Activated CD4-positive, alpha-beta T cell treated with anti-CD3 and anti-CD28 coated beads for 24 hours (primary cell): Measurements from ENCODE around the gene SPZ1.
A peak's percentile ranks its signal among the peaks of the same experiment; 100 is the strongest.
"Not testable (repeated sequence)": the region's sequence is repeated elsewhere in the genome, so short reads cannot be mapped to it uniquely, and the experiment has no call there.

Experiments used
- DNase-seq, 2 donors: peaks; one replicate each; pipeline ENCODE4 v3.0.0-alpha.2; 2020; ENCODE audit warnings: low read depth in 2 of 2

The SPZ1 gene

DNA sequence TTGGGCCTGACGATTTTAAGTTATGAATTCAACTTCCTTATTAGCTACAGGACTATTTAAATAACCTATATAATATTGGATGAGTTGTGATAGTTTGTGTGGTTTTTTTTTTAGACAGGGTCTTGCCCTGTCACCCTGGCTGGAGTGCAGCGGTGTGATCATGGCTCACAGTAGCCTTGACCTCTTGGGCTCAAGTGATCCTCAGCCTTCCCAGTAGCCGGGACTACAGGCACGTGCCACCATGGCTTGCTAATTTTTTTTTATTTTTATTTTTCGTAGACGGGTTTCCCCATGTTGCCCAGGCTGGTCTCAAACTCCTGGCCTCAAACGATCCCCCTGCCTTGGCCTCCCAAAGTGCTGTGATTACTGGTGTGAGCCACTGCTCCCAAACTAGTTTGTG is 17.6 kb downstream of the SPZ1 start:
- no peak for DNase-seq

DNA sequence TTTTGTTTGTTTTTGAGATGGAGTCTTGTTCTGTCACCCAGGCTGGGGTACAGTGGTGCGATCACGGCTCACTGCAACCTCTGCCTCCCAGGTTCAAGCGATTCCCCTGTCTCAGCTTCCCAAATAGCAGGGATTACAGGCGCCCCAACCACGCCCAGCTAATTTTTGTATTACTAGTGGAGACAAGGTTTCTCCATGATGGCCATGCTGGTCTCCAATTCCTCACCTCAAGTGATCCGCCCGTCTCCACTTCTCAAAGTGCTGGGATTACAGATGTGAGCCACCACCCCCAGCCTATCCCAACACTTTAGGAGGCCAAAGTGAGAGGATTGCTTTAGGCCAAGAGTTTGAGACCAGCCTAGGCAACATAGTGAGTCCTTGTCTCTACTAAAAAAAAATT is 19.3 kb downstream of the SPZ1 start:
- no peak for DNase-seq

DNA sequence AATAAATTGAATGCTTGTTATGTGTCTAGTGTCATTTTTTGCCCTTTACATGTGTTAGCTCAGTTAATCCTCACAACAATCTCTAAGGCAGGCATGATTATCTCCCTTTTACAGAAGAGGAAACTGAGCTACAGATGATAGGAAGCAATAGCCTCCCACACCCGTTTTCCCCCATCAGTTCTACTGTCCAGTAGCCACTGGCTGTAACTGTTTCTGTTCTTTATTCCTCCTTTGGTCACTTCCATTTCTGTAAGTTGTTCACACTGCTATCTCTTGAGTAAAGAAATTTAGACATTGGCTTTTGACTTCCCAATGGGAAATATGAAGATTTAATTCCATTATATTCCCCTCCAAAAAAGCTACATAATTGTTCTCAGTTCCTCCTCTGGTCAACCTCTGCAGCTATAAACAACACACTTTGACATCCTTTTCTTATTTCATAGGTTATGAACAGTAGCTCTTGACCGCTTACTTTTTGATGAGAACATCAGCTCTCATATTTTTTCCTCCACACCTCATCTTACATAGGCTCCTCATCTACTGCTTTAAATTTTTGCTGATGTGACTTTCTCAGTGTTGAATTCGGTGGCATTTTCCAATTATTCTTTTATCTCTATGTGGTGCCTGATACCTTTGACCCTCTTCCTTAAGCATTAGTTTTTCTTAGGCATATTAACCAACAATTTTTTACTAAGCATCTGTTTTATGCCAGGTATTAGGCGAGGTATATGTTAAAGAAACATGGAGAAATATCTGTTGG is 21.4 kb downstream of the SPZ1 start:
- DNase-seq = no peak

DNA sequence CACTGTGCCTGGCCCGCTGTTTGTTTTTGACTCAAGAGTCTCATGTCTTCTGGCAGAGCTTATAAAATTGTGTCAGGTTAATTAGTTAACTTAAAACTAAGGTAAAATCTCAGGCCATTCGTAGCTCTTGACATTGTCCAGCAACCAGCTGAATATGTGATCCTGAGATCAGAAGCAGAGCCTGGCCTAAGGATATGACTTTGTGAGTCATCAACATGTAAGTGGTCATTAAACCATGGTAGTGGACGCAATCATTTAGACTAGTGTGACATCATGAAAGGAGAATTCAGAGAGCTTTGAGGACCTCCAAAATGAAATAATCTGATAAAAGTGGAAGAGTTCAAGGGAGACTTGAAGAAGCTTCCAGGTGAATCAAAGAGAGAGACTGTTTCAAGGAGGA is 23.3 kb downstream of the SPZ1 start:
- no peak for DNase-seq

DNA sequence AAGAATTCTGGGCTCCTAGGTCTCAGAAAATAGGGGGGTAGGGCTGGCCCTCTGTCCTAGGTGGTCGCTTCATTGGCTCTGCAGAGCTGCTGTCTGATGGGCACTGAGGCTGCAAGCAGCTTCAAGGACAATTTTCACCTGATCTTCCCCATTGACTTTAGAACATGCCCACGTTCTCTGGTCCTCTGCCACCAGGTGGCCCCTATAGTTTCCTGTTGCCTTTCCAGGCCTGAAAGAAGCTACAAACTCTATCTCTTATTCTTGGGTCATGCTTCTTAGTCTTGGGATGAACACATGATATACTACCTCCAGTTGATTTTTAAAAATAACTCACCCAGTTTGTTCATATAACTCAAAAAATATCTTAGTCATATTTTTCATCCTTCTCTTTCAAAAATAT is 26.3 kb downstream of the SPZ1 start:
- peak; percentile 4 to 5 for DNase-seq

DNA sequence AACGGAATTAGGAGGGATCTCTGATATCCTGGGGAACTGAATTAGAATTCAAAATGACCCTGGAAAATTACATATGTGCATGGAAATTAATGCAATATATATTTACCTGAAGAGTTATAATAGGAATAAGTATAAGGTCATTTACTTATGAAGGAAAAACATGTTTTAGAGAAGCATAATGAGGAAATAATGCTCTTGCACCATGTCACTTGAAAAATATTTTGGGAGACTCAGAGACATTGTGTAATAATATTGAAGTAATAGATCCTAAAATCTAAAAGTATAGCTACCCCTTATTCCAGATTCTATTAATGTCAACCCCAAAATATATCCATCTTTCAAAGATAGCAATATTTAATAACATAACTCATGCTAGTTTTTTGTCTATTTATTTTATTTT is 28.4 kb downstream of the SPZ1 start:
- no peak for DNase-seq

DNA sequence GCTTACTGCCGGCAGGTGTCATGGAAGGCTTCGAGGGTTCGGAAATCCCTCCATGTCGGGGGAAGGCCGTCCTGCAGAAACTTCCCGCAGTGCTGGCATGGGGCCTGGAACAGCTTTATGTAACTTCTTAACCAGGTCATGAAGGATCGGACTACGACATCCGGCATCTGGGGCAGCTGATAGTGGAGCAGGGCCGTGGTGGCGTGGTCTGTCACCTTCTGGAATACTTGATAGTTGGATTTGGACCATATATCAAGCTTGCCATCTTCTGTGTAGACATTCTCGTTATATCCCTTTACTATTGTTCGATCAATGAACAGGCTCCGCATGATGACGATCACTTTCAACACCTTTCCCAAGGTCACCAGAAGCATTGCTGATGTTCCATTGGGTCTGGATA is 31.2 kb downstream of the SPZ1 start:
- DNase-seq = not testable (repeated sequence)

DNA sequence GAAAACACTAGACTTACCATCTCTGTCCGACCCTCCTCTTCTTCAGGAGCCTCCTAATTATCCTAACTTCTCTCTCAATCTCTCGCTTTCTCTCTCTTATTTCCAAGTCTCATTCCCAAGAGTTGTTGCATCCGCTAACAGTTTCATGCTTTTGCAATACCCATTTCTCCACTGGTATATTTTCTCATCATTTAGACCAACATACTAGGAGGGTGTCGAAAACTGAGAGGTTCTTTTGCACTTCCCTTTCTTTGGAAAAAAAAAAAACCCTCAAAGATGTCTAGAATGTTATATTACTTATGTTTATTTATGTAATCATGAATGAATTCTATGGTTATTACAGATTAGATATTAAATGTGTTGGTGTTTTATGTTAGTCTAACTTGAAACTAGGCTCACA is 35.9 kb downstream of the SPZ1 start:
- no peak for DNase-seq

DNA sequence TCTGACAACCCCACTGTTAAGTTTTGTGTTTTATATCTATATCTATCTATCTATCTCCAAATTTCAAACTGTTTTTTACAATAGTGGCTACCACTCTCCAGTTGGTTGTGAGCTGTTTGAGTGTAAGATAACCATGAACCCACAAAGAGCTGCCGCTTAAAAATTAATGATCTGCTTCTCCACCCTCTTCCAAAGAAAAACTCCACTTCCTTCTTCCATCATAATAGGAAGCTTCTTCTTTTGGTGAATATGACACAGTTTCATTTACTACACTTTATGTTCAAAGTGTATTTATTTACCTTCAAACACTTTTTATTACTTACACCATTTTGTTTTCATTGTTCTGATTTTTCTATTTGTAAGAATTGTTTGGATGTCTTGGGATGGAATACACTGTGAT is 37.9 kb downstream of the SPZ1 start:
- DNase-seq = no peak

DNA sequence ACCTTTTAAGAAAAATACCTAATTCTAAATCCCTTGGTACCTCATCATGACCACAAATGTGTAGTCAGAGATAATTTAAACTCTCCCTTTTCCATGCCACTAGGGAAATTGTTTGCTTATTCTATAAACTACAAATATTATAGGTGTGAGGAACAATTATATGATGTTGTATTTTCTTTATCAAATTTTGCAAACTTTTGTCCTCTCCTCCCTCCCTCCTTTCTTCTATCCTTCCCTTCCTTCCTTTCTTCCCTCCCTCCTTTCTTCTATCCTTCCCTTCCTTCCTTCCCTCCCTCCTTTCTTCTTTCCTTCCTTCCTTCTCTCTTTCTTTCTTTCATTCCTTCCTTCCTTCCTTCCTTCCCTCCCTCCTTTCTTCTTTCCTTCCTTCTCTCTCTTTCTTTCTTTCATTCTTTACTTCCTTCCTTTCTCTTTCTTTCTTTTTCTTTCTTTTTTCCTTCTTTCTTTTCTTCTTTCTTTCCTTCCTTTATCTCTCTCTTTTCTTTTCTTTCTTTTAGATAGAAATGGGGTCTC is 41.2 kb downstream of the SPZ1 start:
- DNase-seq = no peak

DNA sequence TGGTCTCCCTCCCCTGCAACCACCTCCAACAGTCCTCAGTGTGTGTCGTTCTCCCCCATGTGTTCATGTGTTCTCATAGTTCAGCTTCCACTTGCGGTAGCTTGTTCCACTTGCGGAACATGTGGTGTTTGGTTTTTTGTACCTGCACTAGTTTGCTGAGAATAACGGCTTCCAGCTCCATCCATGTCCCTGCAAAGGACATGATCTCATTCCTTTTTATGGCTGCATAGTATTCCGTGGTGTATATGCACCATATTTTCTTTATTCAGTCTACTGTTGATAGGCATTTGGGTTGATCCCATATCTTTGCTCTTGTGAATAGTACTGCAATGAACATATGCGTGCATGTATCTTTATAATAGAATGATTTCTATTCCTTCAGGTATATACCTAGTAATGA is 45.1 kb downstream of the SPZ1 start:
- DNase-seq = no peak

DNA sequence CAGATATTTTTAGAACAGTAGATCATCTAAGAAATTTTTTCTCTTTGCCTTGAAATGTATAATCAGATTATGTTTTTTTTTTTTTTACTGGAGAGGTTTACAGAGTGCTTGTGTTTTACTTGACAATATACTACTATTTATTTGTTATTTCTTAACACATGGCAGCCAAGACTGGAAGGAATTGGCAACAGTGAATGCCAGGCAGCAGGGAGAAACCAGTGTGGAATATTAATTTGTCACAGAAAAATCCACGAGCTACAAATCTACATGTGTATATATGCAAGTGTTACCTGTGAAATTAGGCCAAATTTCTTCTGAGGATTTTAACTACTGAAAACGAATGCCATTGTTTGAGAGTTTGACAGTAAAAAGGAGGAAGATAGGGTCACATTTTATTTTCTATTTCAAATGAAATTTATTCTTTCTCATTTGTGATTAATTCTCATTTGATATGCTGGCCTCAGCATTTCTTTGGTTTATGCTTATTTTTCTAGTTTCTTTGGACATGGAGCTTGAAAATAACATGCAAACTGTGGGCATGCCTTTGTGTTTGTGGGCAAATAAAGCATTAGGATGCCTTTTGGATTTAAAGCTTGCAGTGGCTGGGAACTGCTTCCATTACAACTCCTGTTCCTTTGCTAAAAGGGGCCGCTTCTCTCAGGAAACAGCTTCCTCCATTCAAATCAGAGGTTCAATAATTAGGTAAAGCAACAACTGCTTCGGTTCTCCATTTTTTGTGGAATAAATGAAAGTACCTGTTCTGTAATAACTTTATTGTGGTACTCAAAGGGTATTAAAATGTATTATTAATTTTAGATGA is 49.1 kb downstream of the SPZ1 start:
- no peak for DNase-seq

DNA sequence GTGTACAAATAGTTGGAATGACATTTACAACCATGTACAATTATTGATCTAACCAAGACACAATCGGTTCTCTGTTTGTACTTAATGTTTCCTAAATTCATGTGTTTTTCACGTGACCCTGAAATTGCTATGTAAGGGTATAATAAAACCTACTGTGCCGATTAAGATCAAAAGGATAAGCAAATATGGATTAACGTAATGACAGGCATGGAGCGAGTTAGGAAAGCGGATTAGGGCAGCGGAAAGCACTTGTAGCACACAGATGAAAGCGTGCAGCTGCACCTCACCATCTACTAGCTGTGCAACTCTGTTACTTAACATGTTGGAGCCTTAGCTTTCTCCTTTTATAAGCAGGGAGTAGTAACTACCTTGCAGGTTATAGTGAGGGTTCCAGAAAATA is 49.7 kb downstream of the SPZ1 start:
- no peak for DNase-seq

DNA sequence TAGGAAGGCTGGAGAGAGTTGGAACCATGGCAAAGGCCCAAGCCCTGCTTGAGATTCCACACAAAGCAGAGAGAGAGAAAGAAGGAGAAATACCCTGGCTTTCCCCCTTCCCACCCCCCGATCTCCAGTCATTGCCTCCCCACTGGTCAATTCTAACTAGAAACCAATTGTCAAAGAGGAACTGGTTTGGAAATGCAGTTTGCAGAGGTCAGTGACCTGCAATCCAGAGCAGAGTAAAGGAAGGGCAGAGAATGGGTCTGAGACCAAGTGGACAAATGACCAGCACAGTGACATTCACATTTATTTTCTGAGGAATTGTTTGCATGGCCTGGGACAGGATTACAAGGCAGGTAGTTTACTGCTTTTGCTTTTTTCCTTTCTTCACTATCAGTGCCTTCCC is 50.6 kb downstream of the SPZ1 start:
- DNase-seq = no peak
